Suprapubic skin (tissue), 4 donors: ENCODE data around the gene SLC38A1.

Source experiments
- CTCF ChIP-seq, 2 donors: fragments of 200-600 bp in 1 of 2; fragments of 450-650 bp in 1 of 2; sonication (generic) in 1 of 2; IDR thresholded peaks; one replicate each; pipeline ENCODE4 v1.5.1; 2016 to 2019; ENCODE audit warnings: antibody characterized with exemption in 2 of 2, mild to moderate bottlenecking in 1 of 2, moderate library complexity in 1 of 2
- POLR2A ChIP-seq, 2 donors: fragments of 450-650 bp; IDR thresholded peaks; one replicate each; pipeline ENCODE4 v1.6.1; 2017; ENCODE audit warnings: antibody characterized with exemption in 2 of 2, mild to moderate bottlenecking in 2 of 2, moderate library complexity in 2 of 2
- POLR2AphosphoS5 ChIP-seq, 3 donors: sonication (generic); formaldehyde crosslinking; IDR thresholded peaks; one replicate each; pipeline ENCODE4 v1.6.1; 2017; ENCODE audit warnings: antibody characterized with exemption in 3 of 3

DNA sequence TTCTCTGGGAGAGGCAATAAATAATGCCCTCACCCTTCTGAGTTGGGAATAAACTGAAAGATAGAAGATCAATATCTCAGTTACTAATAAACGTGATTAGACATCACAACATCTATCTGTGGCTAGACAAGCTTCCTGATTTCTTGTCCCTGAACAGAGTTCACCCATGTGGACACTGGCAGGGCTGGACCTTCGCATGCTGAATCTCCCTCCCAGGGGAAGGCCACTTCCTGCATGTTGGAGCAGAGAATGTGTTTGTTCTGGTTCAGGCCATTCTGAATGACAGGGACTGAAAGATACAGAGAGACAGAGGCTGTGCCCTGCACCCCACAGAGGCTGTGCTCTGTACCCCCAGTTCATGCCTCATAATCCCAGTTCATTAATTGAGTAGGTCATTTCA lies 132.6 kb downstream of the SLC38A1 start:
- no peak for TF ChIP-seq CTCF (IDR thresholded peaks at IDR 0.05)
- no peak for TF ChIP-seq POLR2A (IDR thresholded peaks at IDR 0.05)
- TF ChIP-seq POLR2AphosphoS5 (IDR thresholded peaks at IDR 0.05): no peak
